Right atrium auricular region (tissue), 2 donors: Measurements from ENCODE around the gene SRPRA. TPM values are rescaled to one million over a fixed set of nuclear protein-coding genes. Genes with fewer than 3 reads are reported as not detected.

Source experiments
- DNase-seq: peaks from one replicate; pipeline ENCODE4 v3.0.0-alpha.2; 2019; ENCODE audit warnings: low spot score
- H3K27ac ChIP-seq, 2 donors: fragments of 200-600 bp; sonication (generic); 1 replicate in 1 of 2; 2 replicates in 1 of 2; pipeline ENCODE4 v1.5.1; 2016 to 2019
- H3K27me3 ChIP-seq, 2 donors: fragments of 200-600 bp; sonication (generic); one replicate each; pipeline versions ENCODE4 v1.5.1 to v1.6.0; 2017 to 2019
- H3K36me3 ChIP-seq: fragments of 200-600 bp; sonication (generic); one replicate; pipeline ENCODE4 v1.5.1; 2016
- H3K4me1 ChIP-seq, 2 donors: fragments of 200-600 bp; sonication (generic); one replicate each; pipeline versions ENCODE4 v1.5.1 to v1.6.0; 2017 to 2019
- H3K4me3 ChIP-seq, 2 donors: fragments of 200-600 bp; sonication (generic); 1 replicate in 1 of 2; 2 replicates in 1 of 2; pipeline ENCODE4 v1.5.1; 2017 to 2019; ENCODE audit warnings: mild to moderate bottlenecking in 1 of 2, moderate library complexity in 1 of 2
- H3K9me3 ChIP-seq, 2 donors: fragments of 200-600 bp; sonication (generic); one replicate each; pipeline ENCODE4 v1.5.1; 2019
- total RNA-seq, 2 donors: library from RNA; depleted of rRNA; stranded (reverse); fragments of >200 nt; gene quantifications; one replicate each; pipeline ENCODE4 v1.1.0, GENCODE V29; 2016
- TF ChIP-seq, protein P1 (sequence below), 2 donors: fragments of 200-600 bp; sonication (generic); IDR thresholded peaks; one replicate each; pipeline ENCODE4 v1.5.1; 2019; ENCODE audit warnings: antibody characterized with exemption in 2 of 2

SRPRA gene, protein sequence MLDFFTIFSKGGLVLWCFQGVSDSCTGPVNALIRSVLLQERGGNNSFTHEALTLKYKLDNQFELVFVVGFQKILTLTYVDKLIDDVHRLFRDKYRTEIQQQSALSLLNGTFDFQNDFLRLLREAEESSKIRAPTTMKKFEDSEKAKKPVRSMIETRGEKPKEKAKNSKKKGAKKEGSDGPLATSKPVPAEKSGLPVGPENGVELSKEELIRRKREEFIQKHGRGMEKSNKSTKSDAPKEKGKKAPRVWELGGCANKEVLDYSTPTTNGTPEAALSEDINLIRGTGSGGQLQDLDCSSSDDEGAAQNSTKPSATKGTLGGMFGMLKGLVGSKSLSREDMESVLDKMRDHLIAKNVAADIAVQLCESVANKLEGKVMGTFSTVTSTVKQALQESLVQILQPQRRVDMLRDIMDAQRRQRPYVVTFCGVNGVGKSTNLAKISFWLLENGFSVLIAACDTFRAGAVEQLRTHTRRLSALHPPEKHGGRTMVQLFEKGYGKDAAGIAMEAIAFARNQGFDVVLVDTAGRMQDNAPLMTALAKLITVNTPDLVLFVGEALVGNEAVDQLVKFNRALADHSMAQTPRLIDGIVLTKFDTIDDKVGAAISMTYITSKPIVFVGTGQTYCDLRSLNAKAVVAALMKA
- 10 to 100 TPM; 70.3 to 91.9 TPM for total RNA-seq

DNA sequence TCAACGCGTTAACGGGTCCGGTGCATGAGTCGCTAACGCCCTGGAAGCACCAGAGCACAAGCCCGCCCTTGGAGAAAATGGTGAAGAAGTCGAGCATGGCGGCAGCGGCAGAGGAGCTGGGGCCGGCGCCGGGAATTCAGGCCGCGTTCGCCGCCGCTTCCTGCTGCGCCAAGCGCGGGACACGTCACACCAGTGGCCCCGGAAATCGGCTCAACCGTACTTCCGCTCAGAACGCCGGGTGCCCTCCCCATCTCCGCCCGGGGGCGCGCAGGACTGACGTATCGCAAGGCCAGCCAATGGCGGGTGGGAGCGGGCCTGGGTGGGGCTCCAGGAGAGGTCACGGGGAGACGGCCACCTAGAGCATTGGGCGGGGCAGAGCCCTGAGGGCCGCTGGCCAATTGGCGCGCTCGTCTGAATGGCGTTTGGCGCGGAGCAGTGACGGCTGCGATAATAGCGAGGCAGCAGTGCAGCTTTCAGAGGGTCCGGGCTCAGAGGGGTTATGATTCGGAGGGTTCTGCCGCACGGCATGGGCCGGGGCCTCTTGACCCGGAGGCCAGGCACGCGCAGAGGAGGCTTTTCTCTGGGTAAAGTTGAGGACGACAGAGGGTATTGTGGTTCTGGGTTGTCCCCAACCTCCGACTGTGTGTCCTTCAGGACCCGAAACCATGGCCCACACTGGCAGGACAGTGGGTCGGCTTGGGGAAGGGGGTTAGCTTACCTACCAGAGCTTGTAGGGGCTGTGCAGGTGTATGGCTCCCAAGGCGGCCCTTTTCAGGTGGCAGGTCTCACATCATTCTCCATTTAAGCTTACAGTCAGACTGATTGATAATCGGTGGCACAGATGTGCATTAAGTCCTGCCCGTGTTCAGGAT is at the start of gene SRPRA, which contains the start of gene FOXRED1:
SRPRA (minus strand) TSS at position 188 of the 872 bp plus-strand sequence; CDS start at position 97, 91 bp downstream.
FOXRED1 (plus strand) TSS at position 447 of the 872 bp plus-strand sequence; CDS start at position 500, 53 bp downstream.
- Histone ChIP-seq H3K36me3 (peaks cover 48% of the 10 kb centered on the region), H3K27me3 (no peaks in the 10 kb centered on the region), H3K4me3 (peak within 1 kb of the TSS; percentile 82 to 91), H3K4me1 (peaks cover 0 to 15% of the 10 kb centered on the region in 2 donors), H3K9me3 (no peaks in the 10 kb centered on the region), H3K27ac (peak within 1 kb of the TSS; percentile 85 to 92)
- peak; percentile 100 for DNase-seq
- TF ChIP-seq, protein P1, sequence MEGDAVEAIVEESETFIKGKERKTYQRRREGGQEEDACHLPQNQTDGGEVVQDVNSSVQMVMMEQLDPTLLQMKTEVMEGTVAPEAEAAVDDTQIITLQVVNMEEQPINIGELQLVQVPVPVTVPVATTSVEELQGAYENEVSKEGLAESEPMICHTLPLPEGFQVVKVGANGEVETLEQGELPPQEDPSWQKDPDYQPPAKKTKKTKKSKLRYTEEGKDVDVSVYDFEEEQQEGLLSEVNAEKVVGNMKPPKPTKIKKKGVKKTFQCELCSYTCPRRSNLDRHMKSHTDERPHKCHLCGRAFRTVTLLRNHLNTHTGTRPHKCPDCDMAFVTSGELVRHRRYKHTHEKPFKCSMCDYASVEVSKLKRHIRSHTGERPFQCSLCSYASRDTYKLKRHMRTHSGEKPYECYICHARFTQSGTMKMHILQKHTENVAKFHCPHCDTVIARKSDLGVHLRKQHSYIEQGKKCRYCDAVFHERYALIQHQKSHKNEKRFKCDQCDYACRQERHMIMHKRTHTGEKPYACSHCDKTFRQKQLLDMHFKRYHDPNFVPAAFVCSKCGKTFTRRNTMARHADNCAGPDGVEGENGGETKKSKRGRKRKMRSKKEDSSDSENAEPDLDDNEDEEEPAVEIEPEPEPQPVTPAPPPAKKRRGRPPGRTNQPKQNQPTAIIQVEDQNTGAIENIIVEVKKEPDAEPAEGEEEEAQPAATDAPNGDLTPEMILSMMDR (IDR thresholded peaks at IDR 0.05) = no peak

- TF ChIP-seq, protein P1 (IDR thresholded peaks at IDR 0.05) = no peak
- peak; percentile 93 for DNase-seq
- Histone ChIP-seq H3K4me3 (peak overlapping the region in 1 of 2 donors; percentile 15), H3K27ac (peak overlapping the region; percentile 77 to 88), H3K9me3 (no peaks in the 10 kb centered on the region), H3K27me3 (no peaks in the 10 kb centered on the region), H3K36me3 (no peaks in the 10 kb centered on the region), H3K4me1 (peaks cover 0 to 41% of the 10 kb centered on the region in 2 donors)
These were observed 49.3 kb upstream of the SRPRA start for GRCh38 chr11:126317756-126318573.

- DNase-seq = no peak
- Histone ChIP-seq H3K36me3 (no peaks in the 10 kb centered on the region), H3K4me3 (no peak overlapping the region), H3K4me1 (peaks cover 0 to 41% of the 10 kb centered on the region in 2 donors), H3K27me3 (no peaks in the 10 kb centered on the region), H3K27ac (peak overlapping the region; percentile 77 to 88), H3K9me3 (no peaks in the 10 kb centered on the region)
- TF ChIP-seq, protein P1 (IDR thresholded peaks at IDR 0.05) = no peak
These were observed 48.7 kb upstream of the SRPRA start for GRCh38 chr11:126317432-126317755.

DNA sequence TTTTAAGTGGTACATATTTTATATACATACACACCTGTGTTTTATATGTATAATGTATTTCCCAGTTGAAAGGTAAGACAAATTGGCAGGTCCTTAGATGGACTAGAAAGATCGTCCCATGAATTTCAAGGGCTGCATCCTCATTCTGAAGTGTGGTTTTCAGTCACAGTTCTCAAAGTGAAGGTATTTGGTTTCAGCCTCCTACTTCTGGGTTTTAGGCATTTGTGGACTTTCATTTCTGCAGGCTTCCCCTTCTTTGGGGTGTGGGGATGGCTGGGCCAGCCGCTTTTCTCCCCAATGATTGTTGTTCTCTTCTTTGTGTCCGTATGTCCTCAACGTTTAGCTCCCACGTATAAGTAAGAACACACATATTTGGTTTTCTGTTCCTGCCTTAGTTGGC is 45.1 kb upstream of the SRPRA start:
- TF ChIP-seq, protein P1 (IDR thresholded peaks at IDR 0.05) = no peak
- no peak overlapping the region for H3K27ac ChIP-seq
- H3K4me1 ChIP-seq = peaks cover 0 to 29% of the 10 kb centered on the region in 2 donors

GRCh38 chr11:126312961-126313360 is 44.3 kb upstream of the SRPRA start:
- DNase-seq = no peak
- TF ChIP-seq, protein P1 (IDR thresholded peaks at IDR 0.05) = no peak
- no peaks in the 10 kb centered on the region for H3K9me3 ChIP-seq
- no peaks in the 10 kb centered on the region for H3K27me3 ChIP-seq
- no peak overlapping the region for H3K4me3 ChIP-seq
- no peaks in the 10 kb centered on the region for H3K36me3 ChIP-seq
- no peak overlapping the region for H3K27ac ChIP-seq
- H3K4me1 ChIP-seq = peaks cover 0 to 20% of the 10 kb centered on the region in 2 donors

More for the DNA sequence above, 45.1 kb upstream of the SRPRA start:
- Histone ChIP-seq H3K36me3 (no peaks in the 10 kb centered on the region), H3K9me3 (no peaks in the 10 kb centered on the region), H3K4me3 (no peak overlapping the region), H3K27me3 (no peaks in the 10 kb centered on the region)
- DNase-seq = no peak
